ENCODE data around the gene PRKAG2.

Gene PRKAG2

DNA sequence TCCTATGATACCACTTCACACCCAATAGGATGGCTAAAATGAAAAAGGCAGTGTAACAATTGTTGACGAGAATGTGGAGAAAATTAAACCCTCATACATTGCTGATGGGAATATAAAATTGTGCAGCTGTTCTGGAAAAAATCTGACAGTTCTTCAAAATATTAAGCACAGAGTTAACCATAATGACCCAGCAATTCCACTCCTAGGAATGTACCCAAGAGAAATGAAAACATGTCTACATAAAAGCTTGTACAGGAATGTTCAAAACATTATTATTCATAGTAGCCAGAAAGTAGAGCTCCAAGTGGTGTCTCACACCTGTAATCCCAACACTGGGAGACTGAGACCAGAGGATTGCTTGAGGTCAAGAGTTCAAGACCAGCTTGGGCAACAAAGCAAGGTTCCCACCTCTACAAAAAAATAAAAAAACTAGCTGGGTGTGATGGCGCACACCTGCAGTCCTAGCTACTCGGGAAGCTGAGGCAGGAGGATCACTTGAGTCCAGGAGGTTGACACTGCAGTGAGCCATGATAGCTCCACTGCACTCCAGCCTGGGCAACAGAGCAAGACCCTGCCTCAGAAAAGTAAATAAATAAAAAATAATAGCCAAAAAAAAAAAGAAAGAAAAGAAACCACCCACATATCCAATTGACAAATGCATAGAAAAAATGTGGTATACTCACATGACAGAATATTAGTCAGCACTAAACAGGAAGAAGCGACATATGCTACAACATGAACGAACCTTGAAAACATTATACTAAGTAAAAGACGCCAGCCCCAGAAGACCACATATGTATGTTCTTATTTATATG lies 362.2 kb downstream of the PRKAG2 start:
- DNase-seq (ENCODE audit: low spot score): no peak

GRCh38 chr7:151513133-151513532 lies 363.8 kb downstream of the PRKAG2 start:
- no peak for DNase-seq (ENCODE audit: low spot score)

DNA sequence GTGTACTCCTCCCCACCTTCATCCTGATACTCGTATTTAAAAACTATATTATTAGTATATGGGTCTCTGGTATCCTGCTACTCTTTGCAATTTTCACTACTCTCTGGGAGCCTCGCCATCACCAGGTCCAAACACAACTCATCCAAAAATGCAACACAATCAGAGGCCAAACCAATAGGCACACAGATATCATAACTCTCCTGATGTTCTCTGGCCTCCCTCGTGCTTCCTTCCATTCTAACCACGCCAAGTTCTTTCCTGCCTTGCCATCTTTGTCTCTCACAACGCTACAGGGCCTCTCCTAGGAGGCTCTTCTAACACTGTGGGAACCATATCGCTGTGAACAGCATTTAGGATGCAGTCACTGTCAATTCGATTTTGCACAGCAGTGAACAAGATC lies 364.6 kb downstream of the PRKAG2 start:
- no peak for DNase-seq (ENCODE audit: low spot score)

DNA sequence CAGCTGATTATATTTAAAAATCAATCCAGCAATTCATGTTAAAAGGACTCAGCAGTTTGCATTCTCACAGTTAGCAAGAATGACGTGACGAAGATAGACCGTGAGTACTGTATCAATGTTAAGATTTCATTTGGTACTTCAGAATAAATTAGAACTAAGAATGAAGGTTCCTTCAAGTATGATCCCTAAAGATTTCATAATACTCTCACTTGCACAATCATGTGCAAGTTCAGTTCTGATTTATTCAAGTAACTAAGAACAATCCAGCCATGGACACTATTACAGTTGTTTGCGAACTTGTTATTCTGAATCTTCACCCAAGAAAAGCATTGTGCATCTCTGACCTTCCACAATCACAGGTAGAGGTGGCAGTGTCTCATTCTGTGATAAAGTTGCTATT lies 365.0 kb downstream of the PRKAG2 start:
- DNase-seq (ENCODE audit: low spot score): no peak

DNA sequence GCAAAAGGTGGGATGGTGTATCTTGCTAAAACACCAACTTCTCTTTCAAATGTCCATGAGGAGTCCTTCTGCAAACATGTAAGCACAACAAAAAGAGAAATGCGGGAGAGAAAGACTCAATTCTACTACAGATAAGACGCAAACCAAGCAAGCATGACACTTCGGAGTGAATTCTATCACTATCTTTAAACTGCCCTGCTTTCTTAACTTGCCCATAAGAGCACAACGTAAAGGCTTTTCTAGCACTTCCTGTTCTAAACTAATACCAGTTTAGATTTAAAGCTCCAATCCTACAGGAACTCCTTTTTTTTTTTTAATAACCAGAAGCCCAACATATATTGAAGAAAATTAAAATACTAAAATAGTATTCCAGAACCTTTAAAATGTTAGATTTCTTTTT lies 365.6 kb downstream of the PRKAG2 start:
- DNase-seq (ENCODE audit: low spot score): no peak

- DNase-seq (ENCODE audit: low spot score): no peak
Observed at GRCh38 chr7:151509670-151510333, 367.1 kb downstream of the PRKAG2 start.

- no peak for DNase-seq (ENCODE audit: low spot score)
Observed at GRCh38 chr7:151508991-151509390, 367.9 kb downstream of the PRKAG2 start.

DNA sequence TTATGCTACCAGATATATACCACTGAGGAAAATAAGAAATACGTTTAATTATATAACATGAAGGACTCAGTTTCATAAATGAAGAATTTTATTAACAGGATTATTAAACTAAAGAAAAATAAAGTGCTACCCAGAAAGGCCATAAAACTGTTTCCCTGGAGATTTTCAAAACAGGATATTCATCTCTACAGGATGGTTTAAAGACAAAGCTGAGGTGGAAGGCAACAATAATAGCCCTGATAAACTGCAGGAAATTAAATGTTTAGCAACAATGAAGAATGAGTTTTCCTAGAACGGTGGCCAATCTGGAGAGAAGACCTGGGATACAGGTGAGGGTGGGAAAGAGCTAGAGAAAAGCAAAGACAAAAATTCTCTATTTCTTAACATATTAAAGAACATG lies 369.1 kb downstream of the PRKAG2 start:
- DNase-seq (ENCODE audit: low spot score): no peak

GRCh38 chr7:151506901-151507382 lies 370.0 kb downstream of the PRKAG2 start:
- DNase-seq (ENCODE audit: low spot score): peak; percentile 39
